Measurements from ENCODE around the gene SPTLC2.
"Not testable (repeated sequence)": the region's sequence is repeated elsewhere in the genome, so short reads cannot be mapped to it uniquely, and the experiment has no call there.

Gene SPTLC2

DNA sequence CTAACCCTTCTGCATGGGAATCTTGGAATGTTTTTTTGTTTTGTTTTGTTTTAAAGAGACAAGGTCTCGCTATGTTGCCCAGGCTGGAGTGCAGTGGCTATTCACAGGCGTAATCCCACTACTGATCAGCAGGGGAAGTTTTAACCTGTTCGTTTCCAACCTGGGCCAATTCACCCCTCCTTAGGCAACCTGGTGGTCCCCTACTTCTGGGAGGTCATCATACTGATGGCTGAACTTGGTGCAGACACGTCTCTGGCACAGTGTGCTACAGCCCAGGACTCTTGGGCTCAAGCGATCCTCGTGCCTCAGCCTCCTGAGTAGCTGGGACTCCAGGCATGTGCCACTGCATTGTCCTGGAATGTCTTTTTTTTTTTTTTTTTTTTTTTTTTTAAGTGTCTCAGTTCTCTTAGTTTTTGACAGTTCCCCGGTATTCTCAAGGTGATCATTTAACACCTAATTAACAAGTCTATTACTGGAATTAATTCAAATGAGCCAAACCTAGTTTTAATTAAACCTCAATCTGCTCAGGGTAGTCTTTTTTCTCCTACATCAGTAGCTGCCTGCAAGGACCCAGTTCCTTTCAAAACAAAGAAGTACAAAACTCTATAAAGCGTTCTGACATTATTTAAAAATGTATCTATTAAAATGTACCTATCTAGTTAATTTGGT is 68.8 kb downstream of the SPTLC2 start:
- DNase-seq (ENCODE audit: low spot score), result no peak

DNA sequence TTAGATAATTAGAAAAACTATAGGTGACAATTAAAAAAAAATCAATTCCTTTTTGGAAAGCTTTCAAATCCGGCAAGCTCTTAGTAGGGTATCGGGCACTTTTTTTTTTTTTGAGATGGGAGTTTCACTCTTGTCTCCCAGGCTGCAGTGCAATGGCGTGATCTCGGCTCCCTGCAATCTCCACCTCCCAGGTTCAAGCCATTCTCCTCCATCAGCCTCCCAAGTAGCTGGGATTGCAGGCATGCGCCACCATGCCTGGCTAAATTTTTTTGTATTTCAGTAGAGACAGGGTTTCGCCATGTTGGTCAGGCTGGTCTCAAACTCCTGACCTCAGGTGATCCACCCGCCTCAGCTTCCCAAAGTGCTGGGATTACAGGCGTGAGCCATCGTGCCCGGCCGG is 71.3 kb downstream of the SPTLC2 start:
- not testable (repeated sequence) for DNase-seq (ENCODE audit: low spot score)

- DNase-seq (ENCODE audit: low spot score), result no peak
Observed at GRCh38 chr14:77544571-77544970, 71.9 kb downstream of the SPTLC2 start.

DNA sequence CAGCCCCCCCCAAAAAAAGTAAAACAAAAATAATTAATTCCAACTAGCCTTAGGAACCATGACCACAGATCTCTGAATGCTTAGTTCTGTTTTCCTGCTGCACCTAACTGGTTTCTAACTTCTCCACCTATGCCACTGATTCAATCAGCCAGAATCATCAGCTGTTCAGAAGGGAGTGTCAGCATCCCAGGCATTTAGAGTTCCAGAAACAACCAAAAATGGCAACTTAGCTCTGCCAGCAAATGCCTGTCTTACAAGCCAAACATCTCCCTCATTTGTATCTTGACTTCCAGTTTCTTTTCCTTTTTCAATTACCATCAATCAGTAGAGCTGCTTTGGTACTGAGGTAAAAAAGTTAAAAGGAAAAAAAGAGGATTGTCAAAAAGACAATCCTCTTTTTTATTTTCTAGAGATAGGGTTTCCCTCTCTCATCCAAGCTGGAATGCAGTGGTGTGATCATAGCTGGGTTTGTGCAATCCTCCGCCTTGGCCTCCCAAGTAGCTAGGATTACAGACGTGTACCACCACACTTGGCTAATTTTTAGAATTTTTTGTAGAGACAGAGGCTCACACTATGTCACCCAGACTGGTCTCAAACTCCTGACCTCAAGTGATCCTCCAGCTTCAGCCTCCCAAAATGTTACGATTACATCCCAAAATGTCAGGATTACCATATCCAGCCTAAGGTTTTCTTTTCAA is 72.7 kb downstream of the SPTLC2 start:
- no peak for DNase-seq (ENCODE audit: low spot score)

DNA sequence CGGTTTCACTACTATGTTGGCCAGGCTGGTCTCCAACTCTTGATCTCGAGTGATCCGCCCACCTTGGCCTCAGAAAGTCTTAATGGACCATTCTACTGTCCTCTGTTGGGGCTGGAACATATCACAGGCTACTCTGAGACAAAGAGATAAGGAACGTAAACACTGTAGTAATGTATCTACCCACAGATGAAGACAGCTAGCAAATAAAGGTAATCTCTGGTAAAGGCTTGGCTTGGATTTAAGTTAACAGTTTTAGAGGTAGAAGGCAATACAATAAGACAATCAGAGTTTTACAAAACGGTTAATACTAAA is 73.2 kb downstream of the SPTLC2 start:
- no peak for DNase-seq (ENCODE audit: low spot score)

DNA sequence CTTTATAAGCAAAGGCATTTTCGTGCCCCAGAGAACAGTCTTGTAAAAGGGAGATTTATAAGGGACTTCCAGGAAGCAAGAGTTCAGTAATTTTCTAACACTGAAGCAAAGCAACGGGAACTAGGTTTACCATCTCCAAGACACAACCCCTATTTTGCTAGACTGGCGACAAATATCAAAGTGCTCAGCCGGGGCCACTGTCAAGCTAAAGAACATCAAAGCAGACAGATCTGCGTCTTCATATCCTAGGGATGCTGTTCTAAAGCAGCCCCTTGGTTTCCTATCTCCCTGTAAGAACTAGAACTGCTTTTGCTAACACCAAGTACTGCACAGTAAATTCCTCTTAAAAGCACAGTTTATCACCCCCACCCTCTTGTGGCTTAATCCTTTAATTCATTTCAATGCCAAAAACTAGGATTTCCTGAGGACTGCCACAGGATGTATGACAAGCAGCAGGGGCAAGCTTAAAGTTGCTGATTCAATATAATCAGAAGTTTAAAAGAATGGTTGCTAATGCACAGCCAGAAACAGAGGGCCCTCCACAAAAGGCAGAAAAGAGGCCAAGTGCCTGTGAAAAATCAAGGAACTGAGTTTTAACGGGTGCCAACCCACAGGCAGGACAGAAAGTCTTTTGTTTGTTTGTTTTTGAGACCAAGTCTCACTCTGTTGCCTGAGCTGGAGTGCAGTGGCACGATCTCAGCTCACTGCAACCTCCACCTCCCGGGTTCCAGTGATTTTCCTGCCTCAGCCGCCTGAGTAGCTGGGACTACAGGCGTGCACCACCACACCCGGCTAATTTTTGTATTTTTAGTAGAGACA is 73.8 kb downstream of the SPTLC2 start:
- no peak for DNase-seq (ENCODE audit: low spot score)

DNA sequence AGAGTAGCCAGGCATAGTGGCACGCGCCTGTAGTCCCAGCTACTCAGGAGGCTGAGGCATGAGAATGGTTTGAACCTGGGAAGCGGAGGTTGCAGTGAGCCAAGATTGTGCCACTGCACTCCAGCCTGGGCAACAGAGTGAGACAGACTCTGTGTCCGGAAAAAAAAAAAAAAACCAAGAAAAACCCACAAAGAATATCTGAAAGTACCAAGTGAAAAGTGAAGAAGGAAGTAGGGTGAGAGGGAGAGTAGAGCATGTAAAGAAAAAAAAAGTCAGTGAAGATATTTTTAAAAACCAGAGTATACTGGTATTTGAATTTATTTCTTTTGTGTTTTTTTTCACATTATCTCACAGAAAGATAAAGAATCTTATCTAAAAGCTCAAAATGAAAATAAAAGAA is 74.5 kb downstream of the SPTLC2 start:
- DNase-seq (ENCODE audit: low spot score), result no peak

DNA sequence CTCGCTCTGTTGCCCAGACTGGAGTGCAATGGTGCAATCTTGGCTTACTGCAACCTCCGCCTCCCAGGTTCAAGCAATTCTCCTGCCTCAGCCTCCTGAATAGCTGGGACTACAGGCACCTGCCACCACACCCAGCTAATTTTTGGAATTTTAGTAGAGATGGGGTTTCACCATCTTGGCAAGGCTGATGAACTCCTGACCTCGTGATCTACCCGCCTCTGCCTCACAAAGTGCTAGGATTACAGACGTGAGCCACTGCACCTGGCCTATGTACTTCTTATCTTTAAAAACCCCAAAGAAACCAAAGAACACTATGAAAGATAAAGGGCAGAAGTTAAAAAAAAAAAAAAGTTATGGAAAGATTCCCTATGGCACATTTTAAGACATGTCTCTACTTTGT is 79.5 kb downstream of the SPTLC2 start:
- not testable (repeated sequence) for DNase-seq (ENCODE audit: low spot score)

GRCh38 chr14:77531071-77531470 is 85.4 kb downstream of the SPTLC2 start:
- DNase-seq (ENCODE audit: low spot score), result no peak

- no peak for DNase-seq (ENCODE audit: low spot score)
Observed at GRCh38 chr14:77529963-77530362, 86.5 kb downstream of the SPTLC2 start.

GRCh38 chr14:77529213-77529612 is 87.2 kb downstream of the SPTLC2 start:
- no peak for DNase-seq (ENCODE audit: low spot score)

- not testable (repeated sequence) for DNase-seq (ENCODE audit: low spot score)
Observed at GRCh38 chr14:77528701-77529100, 87.7 kb downstream of the SPTLC2 start.

GRCh38 chr14:77526266-77526665 is 90.2 kb downstream of the SPTLC2 start:
- DNase-seq (ENCODE audit: low spot score), result no peak

DNA sequence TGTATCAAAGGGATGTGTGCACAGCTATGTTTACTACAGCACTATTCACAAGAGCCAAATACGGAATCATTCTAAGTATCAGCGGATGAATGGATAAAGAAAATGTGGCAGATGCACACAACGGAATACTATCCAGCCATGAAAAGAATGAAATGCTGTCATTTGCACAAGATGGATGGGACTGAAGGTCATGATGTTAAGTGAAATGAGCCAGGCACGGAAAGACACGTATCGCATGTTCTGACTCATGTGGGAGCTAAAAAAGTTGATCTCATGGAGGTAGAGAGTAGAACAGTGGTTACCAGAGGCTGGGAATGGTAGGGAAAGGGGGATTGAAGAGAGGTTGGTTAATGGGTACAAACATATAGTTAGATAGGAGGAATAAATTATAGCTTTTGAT is 91.9 kb downstream of the SPTLC2 start:
- DNase-seq (ENCODE audit: low spot score), result no peak

DNA sequence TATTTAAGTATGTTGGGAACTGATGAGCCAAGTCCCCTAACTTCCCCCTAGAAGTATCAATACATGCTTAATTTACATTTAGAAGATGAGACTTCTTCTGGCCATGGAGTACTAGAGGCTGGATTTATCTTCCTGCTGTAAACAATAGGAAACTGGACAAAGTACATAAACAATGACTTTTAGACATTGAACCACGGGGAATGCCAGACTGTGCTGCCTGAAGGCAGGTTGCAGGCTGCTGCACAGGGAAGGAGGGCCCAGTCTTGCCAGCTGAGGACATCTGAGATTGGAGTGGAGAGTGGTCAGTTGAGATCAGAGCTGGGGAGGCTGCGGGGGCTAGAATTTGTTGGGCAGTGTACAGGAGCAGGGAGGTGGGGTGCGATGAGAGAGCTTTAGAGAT is 93.3 kb downstream of the SPTLC2 start:
- DNase-seq (ENCODE audit: low spot score), result no peak

GRCh38 chr14:77520555-77520954 is 95.9 kb downstream of the SPTLC2 start:
- DNase-seq (ENCODE audit: low spot score), result no peak

- DNase-seq (ENCODE audit: low spot score), result no peak
Observed at GRCh38 chr14:77516126-77516525, 100.3 kb downstream of the SPTLC2 start.

DNA sequence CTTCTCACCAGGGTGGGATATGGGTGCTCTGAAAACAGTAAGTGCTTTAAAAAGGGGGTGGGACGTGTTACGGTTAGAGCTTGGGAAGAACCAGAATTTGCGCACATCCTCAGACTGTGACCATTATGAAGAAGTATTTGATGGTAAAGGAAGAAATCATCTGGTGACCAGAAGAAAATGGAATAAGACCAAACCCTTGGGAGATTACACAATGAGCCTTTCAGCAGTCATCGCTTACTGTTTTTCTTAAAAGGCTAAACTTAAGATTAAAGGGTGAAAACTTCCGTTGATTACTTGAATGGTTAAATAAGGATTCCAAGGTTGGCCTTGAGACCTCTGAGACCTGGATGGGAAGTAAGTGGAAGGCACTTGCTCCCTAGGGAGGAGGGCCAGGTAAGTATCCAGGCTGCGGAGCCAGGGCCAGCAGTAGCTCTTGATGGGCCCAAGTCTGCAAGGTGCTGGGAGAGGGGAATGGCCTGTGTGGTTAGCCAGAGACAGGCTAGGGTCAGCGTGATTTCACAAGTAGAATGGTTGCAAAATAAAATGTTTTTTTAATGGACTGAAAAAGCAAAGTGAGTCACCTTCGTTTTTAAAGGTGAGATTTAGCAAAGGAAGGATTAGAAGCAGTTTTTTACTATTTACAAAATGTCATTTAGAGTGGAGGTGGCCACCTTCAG is 104.8 kb downstream of the SPTLC2 start:
- DNase-seq (ENCODE audit: low spot score), result no peak

DNA sequence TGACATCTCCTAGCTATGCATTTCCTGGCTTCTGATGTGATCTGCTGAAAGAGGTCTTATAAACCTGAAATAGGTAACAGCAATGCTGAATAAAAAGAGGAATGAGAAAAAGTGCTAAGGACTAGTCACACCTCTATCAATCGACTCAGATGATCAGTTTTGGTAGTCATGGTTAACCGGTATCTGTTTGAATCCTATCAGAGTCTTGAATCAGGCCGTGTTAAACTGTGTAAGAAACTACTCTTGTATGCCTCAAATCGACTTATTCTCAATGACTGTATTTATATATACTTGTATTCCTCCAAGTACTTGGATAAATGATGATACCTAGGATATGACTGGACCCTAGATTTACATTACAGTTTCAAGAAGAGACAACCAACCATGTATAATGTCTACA is 107.1 kb downstream of the SPTLC2 start:
- DNase-seq (ENCODE audit: low spot score), result no peak

GRCh38 chr14:77508876-77509275 is 107.6 kb downstream of the SPTLC2 start:
- DNase-seq (ENCODE audit: low spot score), result no peak

DNA sequence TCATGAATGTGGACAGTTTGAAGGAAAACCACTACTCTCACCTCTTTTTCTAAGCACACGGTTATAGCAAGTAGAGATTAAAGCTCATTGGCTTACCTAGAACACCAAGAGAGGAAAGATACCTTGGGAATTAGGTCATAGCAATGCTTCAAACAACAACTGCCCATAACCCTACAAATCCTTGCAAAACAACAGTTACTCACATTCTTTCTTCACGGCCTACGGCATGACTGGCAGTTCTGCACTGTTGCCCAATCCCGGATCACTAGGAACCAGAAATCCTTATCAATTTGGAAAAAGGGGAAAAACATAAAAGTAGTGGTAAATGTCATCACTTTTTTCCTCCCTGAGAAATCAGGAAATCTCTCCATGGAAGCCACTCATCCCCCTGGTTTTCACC is 108.2 kb downstream of the SPTLC2 start:
- no peak for DNase-seq (ENCODE audit: low spot score)

- DNase-seq (ENCODE audit: low spot score), result no peak
Observed at GRCh38 chr14:77507762-77508161, 108.7 kb downstream of the SPTLC2 start.

GRCh38 chr14:77505031-77505430 is 111.4 kb downstream of the SPTLC2 start:
- DNase-seq (ENCODE audit: low spot score), result no peak
